ENCODE data around the gene HPDL. TPM values are rescaled to one million over a fixed set of nuclear protein-coding genes. Genes with fewer than 3 reads are reported as not detected.

HPDL gene
- total and polyA plus RNA-seq, 3 experiments from 2014 or later: 1.4 to 42.4 (median 41.5) TPM

- H3K27ac Mint-ChIP-seq: peak overlapping the region in 2 of 8 donors; percentile 55 to 80
- POLR2A ChIA-PET: interaction anchor here (1.3 to 3.1 kb wide), 2 partner anchors 14 to 22 kb away, joined by 4 to 33 read pairs; partner anchors contain the start of genes MUTYH and TOE1
- Histone ChIP-seq H3K9me3 (ENCODE audit: low read length) (no peaks in the 10 kb centered on the region), H3K36me3 (ENCODE audit: insufficient read depth, low read length) (peaks cover 4% of the 10 kb centered on the region), H3K27me3 (ENCODE audit: insufficient read depth, low read length, poor library complexity, severe bottlenecking) (no peaks in the 10 kb centered on the region), H3K4me3 (ENCODE audit: low read length) (no peak overlapping the region), H3K4me1 (ENCODE audit: insufficient read depth, low read length) (peaks cover 11% of the 10 kb centered on the region), H3K27ac (ENCODE audit: low read depth, low read length) (no peak overlapping the region)
- H3K4me3 Mint-ChIP-seq: peak overlapping the region; percentile 71 to 90 (median 83)
- H3K27me3 Mint-ChIP-seq: peaks cover 0 to 2% of the 10 kb centered on the region in 2 donors
- CTCF ChIA-PET: interaction anchor here (1.3 to 2.1 kb wide), 3 partner anchors 11 to 526 kb away, joined by 3 to 6 read pairs (median 5); partner anchors contain the start of gene PLK3
- peaks cover 0 to 16% (median 2%) of the 10 kb centered on the region in 3 donors for H3K36me3 Mint-ChIP-seq
- no peaks in the 10 kb centered on the region for H3K9me3 Mint-ChIP-seq
- peaks cover 0 to 20% (median 6%) of the 10 kb centered on the region in 3 donors for H3K4me1 Mint-ChIP-seq
- no peak for DNase-seq
These were observed 716 bp upstream of the HPDL start for GRCh38 chr1:45325851-45326506.

- Histone ChIP-seq H3K27me3 (ENCODE audit: insufficient read depth, low read length, poor library complexity, severe bottlenecking) (no peaks in the 10 kb centered on the region), H3K9me3 (ENCODE audit: low read length) (no peaks in the 10 kb centered on the region), H3K36me3 (ENCODE audit: insufficient read depth, low read length) (peaks cover 4% of the 10 kb centered on the region), H3K4me3 (ENCODE audit: low read length) (peak overlapping the region; percentile 79), H3K4me1 (ENCODE audit: insufficient read depth, low read length) (peaks cover 11% of the 10 kb centered on the region), H3K27ac (ENCODE audit: low read depth, low read length) (no peak overlapping the region)
- Mint-ChIP-seq H3K4me3 (peak overlapping the region; percentile 32 to 87 (median 77)), H3K27me3 (peaks cover 0 to 2% of the 10 kb centered on the region in 2 donors), H3K4me1 (peaks cover 0 to 20% (median 6%) of the 10 kb centered on the region in 3 donors), H3K27ac (peak overlapping the region in 3 of 8 donors; percentile 8 to 82 (median 19)), H3K9me3 (no peaks in the 10 kb centered on the region), H3K36me3 (peaks cover 0 to 30% (median 2%) of the 10 kb centered on the region in 3 donors)
- ChIA-PET POLR2A (interaction anchor here (1.4 to 3.1 kb wide), 3 partner anchors 12 to 24 kb away, joined by 4 to 33 read pairs (median 6); partner anchors contain the start of genes MUTYH and TOE1), CTCF (interaction anchor here (1.7 to 2.0 kb wide), 5 partner anchors 12 to 528 kb away, joined by 5 to 10 read pairs (median 6); partner anchors contain the start of genes MUTYH, PLK3 and TOE1)
- DNase-seq: no peak
These were observed 1.2 kb downstream of the HPDL start for GRCh38 chr1:45327644-45328515.

GRCh38 chr1:45328680-45329079, 2.0 kb downstream of the HPDL start:
- Mint-ChIP-seq H3K27me3 (peaks cover 0 to 2% of the 10 kb centered on the region in 2 donors), H3K4me3 (peak overlapping the region in 6 of 7 donors; percentile 10 to 86 (median 63)), H3K36me3 (peaks cover 0 to 38% (median 2%) of the 10 kb centered on the region in 3 donors), H3K27ac (peak overlapping the region in 6 of 8 donors; percentile 1 to 54 (median 36)), H3K4me1 (peaks cover 0 to 21% (median 6%) of the 10 kb centered on the region in 3 donors), H3K9me3 (no peaks in the 10 kb centered on the region)
- Histone ChIP-seq H3K4me3 (ENCODE audit: low read length) (no peak overlapping the region), H3K36me3 (ENCODE audit: insufficient read depth, low read length) (peaks cover 10% of the 10 kb centered on the region), H3K27ac (ENCODE audit: low read depth, low read length) (no peak overlapping the region), H3K4me1 (ENCODE audit: insufficient read depth, low read length) (peaks cover 11% of the 10 kb centered on the region), H3K27me3 (ENCODE audit: insufficient read depth, low read length, poor library complexity, severe bottlenecking) (no peaks in the 10 kb centered on the region), H3K9me3 (ENCODE audit: low read length) (no peaks in the 10 kb centered on the region)
- ChIA-PET POLR2A (interaction anchor here (1.7 to 3.1 kb wide), 2 partner anchors 11 to 25 kb away, joined by 6 to 33 read pairs; partner anchors contain the start of genes MUTYH and TOE1), CTCF (interaction anchor here (1.7 to 2.0 kb wide), 2 partner anchors 28 to 165 kb away, joined by 5 to 6 read pairs; no protein-coding TSS in a partner anchor)
- no peak for DNase-seq

GRCh38 chr1:45329445-45329844, 2.8 kb downstream of the HPDL start:
- Mint-ChIP-seq H3K36me3 (peaks cover 0 to 45% (median 2%) of the 10 kb centered on the region in 3 donors), H3K27ac (peak overlapping the region in 1 of 8 donors; percentile 41), H3K4me3 (peak overlapping the region in 2 of 7 donors; percentile 22 to 49), H3K27me3 (peaks cover 0 to 2% of the 10 kb centered on the region in 2 donors), H3K4me1 (peaks cover 6 to 28% (median 9%) of the 10 kb centered on the region in 3 donors), H3K9me3 (no peaks in the 10 kb centered on the region)
- no peak overlapping the region for H3K4me3 ChIP-seq (ENCODE audit: low read length)
- DNase-seq: no peak
- POLR2A ChIA-PET: interaction anchor here (1.7 kb wide), 1 partner anchor 26 kb away, joined by 6 read pairs; no protein-coding TSS in a partner anchor
- H3K36me3 ChIP-seq (ENCODE audit: insufficient read depth, low read length): peaks cover 10% of the 10 kb centered on the region
- H3K4me1 ChIP-seq (ENCODE audit: insufficient read depth, low read length): peaks cover 11% of the 10 kb centered on the region
- H3K9me3 ChIP-seq (ENCODE audit: low read length): no peaks in the 10 kb centered on the region
- CTCF ChIA-PET: no interaction called here
- H3K27me3 ChIP-seq (ENCODE audit: insufficient read depth, low read length, poor library complexity, severe bottlenecking): no peaks in the 10 kb centered on the region
- H3K27ac ChIP-seq (ENCODE audit: low read depth, low read length): no peak overlapping the region

- Mint-ChIP-seq H3K4me1 (peaks cover 19 to 40% (median 21%) of the 10 kb centered on the region in 3 donors), H3K36me3 (peaks cover 0 to 49% (median 4%) of the 10 kb centered on the region in 3 donors), H3K4me3 (no peak overlapping the region), H3K27me3 (peaks cover 0 to 2% of the 10 kb centered on the region in 2 donors), H3K9me3 (no peaks in the 10 kb centered on the region), H3K27ac (no peak overlapping the region)
- Histone ChIP-seq H3K9me3 (ENCODE audit: low read length) (no peaks in the 10 kb centered on the region), H3K36me3 (ENCODE audit: insufficient read depth, low read length) (peaks cover 10% of the 10 kb centered on the region), H3K27me3 (ENCODE audit: insufficient read depth, low read length, poor library complexity, severe bottlenecking) (no peaks in the 10 kb centered on the region), H3K4me3 (ENCODE audit: low read length) (no peak overlapping the region), H3K4me1 (ENCODE audit: insufficient read depth, low read length) (peaks cover 8% of the 10 kb centered on the region), H3K27ac (ENCODE audit: low read depth, low read length) (no peak overlapping the region)
- no peak for DNase-seq
- ChIA-PET CTCF (interaction anchor here (1.3 to 1.7 kb wide), 2 partner anchors 8 kb away, joined by 3 to 4 read pairs; partner anchors contain the start of genes MUTYH and TOE1), POLR2A (no interaction called here)
These were observed 5.0 kb downstream of the HPDL start for GRCh38 chr1:45331436-45332345.

GRCh38 chr1:45332346-45332720, 5.6 kb downstream of the HPDL start:
- ChIA-PET POLR2A (no interaction called here), CTCF (interaction anchor here (1.3 kb wide), 1 partner anchor 8 kb away, joined by 3 read pairs; no protein-coding TSS in a partner anchor)
- H3K27ac Mint-ChIP-seq: no peak overlapping the region

More at GRCh38 chr1:45332346-45332720, 5.6 kb downstream of the HPDL start:
- Histone ChIP-seq H3K27me3 (ENCODE audit: insufficient read depth, low read length, poor library complexity, severe bottlenecking) (no peaks in the 10 kb centered on the region), H3K4me1 (ENCODE audit: insufficient read depth, low read length) (peaks cover 5% of the 10 kb centered on the region), H3K36me3 (ENCODE audit: insufficient read depth, low read length) (peaks cover 10% of the 10 kb centered on the region), H3K4me3 (ENCODE audit: low read length) (no peak overlapping the region), H3K9me3 (ENCODE audit: low read length) (no peaks in the 10 kb centered on the region), H3K27ac (ENCODE audit: low read depth, low read length) (no peak overlapping the region)
- Mint-ChIP-seq H3K9me3 (no peaks in the 10 kb centered on the region), H3K4me3 (no peak overlapping the region), H3K27me3 (peaks cover 0 to 2% of the 10 kb centered on the region in 2 donors), H3K36me3 (peaks cover 0 to 49% (median 4%) of the 10 kb centered on the region in 3 donors), H3K4me1 (peaks cover 19 to 41% (median 22%) of the 10 kb centered on the region in 3 donors)
- no peak for DNase-seq
